ENCODE measurements around the gene IGF1R.

IGF1R gene

DNA sequence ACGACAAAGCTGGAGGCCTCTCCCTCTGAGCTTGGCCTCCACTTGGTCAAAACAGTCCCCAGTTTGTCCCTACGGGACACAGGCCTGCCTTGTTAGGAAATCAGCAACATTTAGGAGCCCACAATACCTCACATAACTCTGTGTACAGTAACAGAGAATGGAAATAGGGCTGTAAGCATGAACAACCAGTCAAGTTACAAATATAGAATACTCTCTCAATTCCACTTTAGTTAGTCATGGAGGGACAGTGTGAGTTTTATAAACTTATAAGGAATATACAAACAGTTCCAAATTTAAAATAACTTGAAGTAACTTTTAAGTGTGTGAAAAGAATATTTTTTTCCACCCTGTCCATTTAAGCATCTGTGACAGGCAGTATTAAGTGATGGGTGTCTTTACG is 229.8 kb downstream of the IGF1R start:
- Histone ChIP-seq H3K36me3 (ENCODE audit: insufficient read depth, low read length) (no peaks in the 10 kb centered on the region), H3K4me3 (ENCODE audit: low read length) (no peak overlapping the region), H3K9ac (ENCODE audit: low read depth, low read length) (peak overlapping the region; percentile 74), H3K9me3 (replicated peaks; ENCODE audit: low read length) (no peaks in the 10 kb centered on the region), H3K27me3 (ENCODE audit: control insufficient read depth, insufficient read depth, low read length) (no peaks in the 10 kb centered on the region), H3K4me2 (ENCODE audit: low read length) (peak overlapping the region; percentile 30), H3K4me1 (ENCODE audit: control insufficient read depth, insufficient read depth, low read length) (peaks cover 71% of the 10 kb centered on the region)

GRCh38 chr15:98878862-98879261 is 230.5 kb downstream of the IGF1R start:
- no peaks in the 10 kb centered on the region for H3K9me3 ChIP-seq (replicated peaks; ENCODE audit: low read length)
- peaks cover 67% of the 10 kb centered on the region for H3K4me1 ChIP-seq (ENCODE audit: control insufficient read depth, insufficient read depth, low read length)
- H3K27me3 ChIP-seq (ENCODE audit: control insufficient read depth, insufficient read depth, low read length) = no peaks in the 10 kb centered on the region
- no peak overlapping the region for H3K4me3 ChIP-seq (ENCODE audit: low read length)
- H3K9ac ChIP-seq (ENCODE audit: low read depth, low read length) = peak overlapping the region; percentile 74
- no peaks in the 10 kb centered on the region for H3K36me3 ChIP-seq (ENCODE audit: insufficient read depth, low read length)
- no peak overlapping the region for H3K4me2 ChIP-seq (ENCODE audit: low read length)

GRCh38 chr15:98881526-98882520 is 233.5 kb downstream of the IGF1R start:
- Histone ChIP-seq H3K4me3 (ENCODE audit: low read length) (no peak overlapping the region), H3K9me3 (replicated peaks; ENCODE audit: low read length) (no peaks in the 10 kb centered on the region), H3K36me3 (ENCODE audit: insufficient read depth, low read length) (no peaks in the 10 kb centered on the region), H3K4me2 (ENCODE audit: low read length) (no peak overlapping the region), H3K4me1 (ENCODE audit: control insufficient read depth, insufficient read depth, low read length) (peaks cover 40% of the 10 kb centered on the region), H3K9ac (ENCODE audit: low read depth, low read length) (no peak overlapping the region), H3K27me3 (ENCODE audit: control insufficient read depth, insufficient read depth, low read length) (no peaks in the 10 kb centered on the region)

GRCh38 chr15:98883478-98883877 is 235.1 kb downstream of the IGF1R start:
- H3K27me3 ChIP-seq (ENCODE audit: control insufficient read depth, insufficient read depth, low read length) = no peaks in the 10 kb centered on the region
- H3K36me3 ChIP-seq (ENCODE audit: insufficient read depth, low read length) = no peaks in the 10 kb centered on the region
- no peak overlapping the region for H3K4me2 ChIP-seq (ENCODE audit: low read length)
- H3K9ac ChIP-seq (ENCODE audit: low read depth, low read length) = no peak overlapping the region
- no peak overlapping the region for H3K4me3 ChIP-seq (ENCODE audit: low read length)
- peaks cover 25% of the 10 kb centered on the region for H3K4me1 ChIP-seq (ENCODE audit: control insufficient read depth, insufficient read depth, low read length)
- H3K9me3 ChIP-seq (replicated peaks; ENCODE audit: low read length) = no peaks in the 10 kb centered on the region

DNA sequence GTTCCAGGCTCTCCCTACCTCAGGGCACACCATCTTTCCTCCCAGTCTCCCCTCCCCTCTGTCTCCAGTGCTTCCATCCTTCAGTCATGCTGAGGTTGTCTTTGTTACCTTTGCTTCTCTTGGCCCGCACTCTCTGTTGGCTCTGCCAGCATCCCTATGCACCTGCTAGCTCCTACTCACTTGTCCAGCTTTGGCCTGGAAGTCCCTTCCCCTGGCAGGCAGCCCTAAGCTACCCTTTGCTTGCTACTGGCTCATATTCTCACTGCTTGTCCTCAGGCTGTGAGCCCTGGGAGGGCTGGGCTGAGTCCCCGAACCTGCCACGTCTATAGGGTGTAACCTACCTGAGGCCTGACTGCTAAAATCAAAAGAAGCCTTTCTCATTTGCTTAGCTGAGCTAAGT is 236.6 kb downstream of the IGF1R start:
- H3K27me3 ChIP-seq (ENCODE audit: control insufficient read depth, insufficient read depth, low read length) = no peaks in the 10 kb centered on the region
- H3K9ac ChIP-seq (ENCODE audit: low read depth, low read length) = no peak overlapping the region
- peaks cover 29% of the 10 kb centered on the region for H3K4me1 ChIP-seq (ENCODE audit: control insufficient read depth, insufficient read depth, low read length)

DNA sequence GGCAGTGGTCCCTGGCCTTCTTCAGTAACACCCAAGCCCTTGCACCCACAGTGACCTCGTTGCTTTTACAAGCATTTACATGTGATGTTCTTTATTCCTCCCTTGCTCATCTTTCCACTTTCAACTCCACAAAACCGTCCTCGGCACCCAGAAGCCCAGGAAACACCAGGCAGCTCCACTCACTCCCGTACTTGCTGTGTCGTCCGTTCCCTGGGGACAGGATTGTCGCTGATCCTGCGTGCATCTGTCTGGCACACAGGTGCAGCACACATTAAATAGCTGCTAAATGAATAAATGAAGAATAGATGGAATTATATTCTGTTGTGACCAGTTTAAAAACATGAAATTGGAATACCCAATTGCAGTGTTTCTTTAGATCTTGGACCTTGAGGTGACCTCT is 239.6 kb downstream of the IGF1R start:
- H3K4me3 ChIP-seq (ENCODE audit: low read length) = no peak overlapping the region
- H3K4me2 ChIP-seq (ENCODE audit: low read length) = no peak overlapping the region
- no peaks in the 10 kb centered on the region for H3K27me3 ChIP-seq (ENCODE audit: control insufficient read depth, insufficient read depth, low read length)
- no peak overlapping the region for H3K9ac ChIP-seq (ENCODE audit: low read depth, low read length)
- peaks cover 37% of the 10 kb centered on the region for H3K4me1 ChIP-seq (ENCODE audit: control insufficient read depth, insufficient read depth, low read length)
- no peaks in the 10 kb centered on the region for H3K36me3 ChIP-seq (ENCODE audit: insufficient read depth, low read length)
- H3K9me3 ChIP-seq (replicated peaks; ENCODE audit: low read length) = no peaks in the 10 kb centered on the region

More for the DNA sequence above, 236.6 kb downstream of the IGF1R start:
- Histone ChIP-seq H3K36me3 (ENCODE audit: insufficient read depth, low read length) (no peaks in the 10 kb centered on the region), H3K9me3 (replicated peaks; ENCODE audit: low read length) (no peaks in the 10 kb centered on the region), H3K4me2 (ENCODE audit: low read length) (no peak overlapping the region), H3K4me3 (ENCODE audit: low read length) (no peak overlapping the region)

- Histone ChIP-seq H3K27me3 (ENCODE audit: control insufficient read depth, insufficient read depth, low read length) (no peaks in the 10 kb centered on the region), H3K4me2 (ENCODE audit: low read length) (peak overlapping the region; percentile 66), H3K9me3 (replicated peaks; ENCODE audit: low read length) (no peaks in the 10 kb centered on the region), H3K36me3 (ENCODE audit: insufficient read depth, low read length) (no peaks in the 10 kb centered on the region), H3K4me3 (ENCODE audit: low read length) (peak overlapping the region; percentile 29), H3K9ac (ENCODE audit: low read depth, low read length) (peak overlapping the region; percentile 74), H3K4me1 (ENCODE audit: control insufficient read depth, insufficient read depth, low read length) (peaks cover 36% of the 10 kb centered on the region)
Observed at GRCh38 chr15:98888820-98889479, 240.6 kb downstream of the IGF1R start.

DNA sequence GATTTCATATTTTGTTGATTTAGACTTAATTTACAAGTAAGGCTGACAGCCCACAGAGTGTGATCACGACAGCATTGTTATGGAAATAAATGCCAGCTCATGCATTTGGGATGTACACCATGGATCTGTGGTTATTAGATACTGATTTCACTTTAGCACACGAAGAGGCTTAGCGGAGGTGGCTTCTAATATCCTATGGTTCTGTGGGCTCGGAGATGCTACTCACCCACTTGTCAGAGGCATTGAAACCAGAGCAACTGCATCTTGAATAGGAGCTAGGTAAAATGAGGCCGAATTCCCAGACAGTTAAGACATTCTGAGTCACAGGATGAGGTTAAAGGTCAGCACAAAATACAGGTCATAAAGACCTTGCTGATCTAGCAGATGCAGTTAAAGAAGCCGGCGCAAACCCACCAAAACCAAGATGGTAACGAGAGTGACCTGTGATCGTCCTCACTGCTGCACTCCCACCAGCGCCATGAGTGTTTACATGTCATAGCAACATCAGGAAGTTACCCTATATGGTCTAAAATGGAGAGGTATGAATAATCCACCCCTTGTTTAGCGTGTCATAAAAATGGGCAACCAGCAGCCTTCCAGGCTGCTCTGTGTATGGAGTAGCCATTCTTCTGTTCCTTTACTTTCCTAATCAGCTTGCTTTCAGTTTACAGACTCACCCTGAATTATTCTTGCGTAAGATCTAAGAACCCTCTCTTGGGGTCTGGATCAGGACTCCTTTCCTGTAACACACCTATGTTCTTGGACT is 241.8 kb downstream of the IGF1R start:
- H3K27me3 ChIP-seq (ENCODE audit: control insufficient read depth, insufficient read depth, low read length) = no peaks in the 10 kb centered on the region
- peaks cover 41% of the 10 kb centered on the region for H3K4me1 ChIP-seq (ENCODE audit: control insufficient read depth, insufficient read depth, low read length)
- H3K4me2 ChIP-seq (ENCODE audit: low read length) = peak overlapping the region; percentile 66
- no peaks in the 10 kb centered on the region for H3K36me3 ChIP-seq (ENCODE audit: insufficient read depth, low read length)
- H3K9ac ChIP-seq (ENCODE audit: low read depth, low read length) = peak overlapping the region; percentile 74
- H3K9me3 ChIP-seq (replicated peaks; ENCODE audit: low read length) = no peaks in the 10 kb centered on the region
- peak overlapping the region; percentile 43 for H3K4me3 ChIP-seq (ENCODE audit: low read length)

GRCh38 chr15:98891301-98891700 is 243.0 kb downstream of the IGF1R start:
- Histone ChIP-seq H3K36me3 (ENCODE audit: insufficient read depth, low read length) (no peaks in the 10 kb centered on the region), H3K4me2 (ENCODE audit: low read length) (no peak overlapping the region), H3K27me3 (ENCODE audit: control insufficient read depth, insufficient read depth, low read length) (no peaks in the 10 kb centered on the region), H3K4me1 (ENCODE audit: control insufficient read depth, insufficient read depth, low read length) (peaks cover 53% of the 10 kb centered on the region), H3K9me3 (replicated peaks; ENCODE audit: low read length) (no peaks in the 10 kb centered on the region), H3K4me3 (ENCODE audit: low read length) (no peak overlapping the region), H3K9ac (ENCODE audit: low read depth, low read length) (peak overlapping the region; percentile 74)

GRCh38 chr15:98893401-98893800 is 245.1 kb downstream of the IGF1R start:
- no peaks in the 10 kb centered on the region for H3K36me3 ChIP-seq (ENCODE audit: insufficient read depth, low read length)
- H3K27me3 ChIP-seq (ENCODE audit: control insufficient read depth, insufficient read depth, low read length) = no peaks in the 10 kb centered on the region
- H3K4me3 ChIP-seq (ENCODE audit: low read length) = no peak overlapping the region
- H3K9ac ChIP-seq (ENCODE audit: low read depth, low read length) = no peak overlapping the region
- H3K9me3 ChIP-seq (replicated peaks; ENCODE audit: low read length) = no peaks in the 10 kb centered on the region
- H3K4me1 ChIP-seq (ENCODE audit: control insufficient read depth, insufficient read depth, low read length) = peaks cover 68% of the 10 kb centered on the region
- no peak overlapping the region for H3K4me2 ChIP-seq (ENCODE audit: low read length)

GRCh38 chr15:98894312-98894711 is 246.0 kb downstream of the IGF1R start:
- no peak overlapping the region for H3K4me3 ChIP-seq (ENCODE audit: low read length)
- H3K4me2 ChIP-seq (ENCODE audit: low read length) = no peak overlapping the region
- no peak overlapping the region for H3K9ac ChIP-seq (ENCODE audit: low read depth, low read length)
- H3K27me3 ChIP-seq (ENCODE audit: control insufficient read depth, insufficient read depth, low read length) = no peaks in the 10 kb centered on the region
- no peaks in the 10 kb centered on the region for H3K36me3 ChIP-seq (ENCODE audit: insufficient read depth, low read length)
- H3K4me1 ChIP-seq (ENCODE audit: control insufficient read depth, insufficient read depth, low read length) = peaks cover 68% of the 10 kb centered on the region
- H3K9me3 ChIP-seq (replicated peaks; ENCODE audit: low read length) = no peaks in the 10 kb centered on the region

Data from skeletal muscle satellite cell (primary cell).